ENCODE results near the gene RBM4.
"Not testable (repeated sequence)": the region's sequence is repeated elsewhere in the genome, so short reads cannot be mapped to it uniquely, and the experiment has no call there.

DNA sequence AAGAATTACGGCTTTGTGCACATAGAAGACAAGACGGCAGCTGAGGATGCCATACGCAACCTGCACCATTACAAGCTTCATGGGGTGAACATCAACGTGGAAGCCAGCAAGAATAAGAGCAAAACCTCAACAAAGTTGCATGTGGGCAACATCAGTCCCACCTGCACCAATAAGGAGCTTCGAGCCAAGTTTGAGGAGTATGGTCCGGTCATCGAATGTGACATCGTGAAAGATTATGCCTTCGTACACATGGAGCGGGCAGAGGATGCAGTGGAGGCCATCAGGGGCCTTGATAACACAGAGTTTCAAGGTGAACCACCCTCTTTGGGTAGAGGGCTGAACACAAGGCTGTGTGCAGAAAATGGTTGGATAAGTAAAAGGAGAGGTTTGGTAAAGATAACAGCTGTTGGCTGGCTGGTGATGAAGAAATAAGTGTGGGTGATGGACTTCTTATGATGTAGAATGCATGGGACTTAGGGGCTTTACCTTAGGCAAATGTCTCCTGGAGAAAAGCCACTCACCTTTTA, 1.4 kb downstream of the RBM4 start:
- not testable (repeated sequence) for TF ChIP-seq TP53 (CRISPR knock-in tag; conservative IDR thresholded peaks at IDR 0.05); SIN3A (IDR thresholded peaks at IDR 0.05; ENCODE audit: borderline replicate concordance, low read depth, low read length); FOXM1 (CRISPR knock-in tag; IDR thresholded peaks at IDR 0.05); GZF1 (CRISPR knock-in tag; IDR thresholded peaks at IDR 0.05); EZH2 (conservative IDR thresholded peaks at IDR 0.05; ENCODE audit: low read depth, low read length); PHF8 (CRISPR knock-in tag; IDR thresholded peaks at IDR 0.05); NR3C1 (CRISPR knock-in tag; IDR thresholded peaks at IDR 0.05); ZNF350 (CRISPR knock-in tag; IDR thresholded peaks at IDR 0.05; ENCODE audit: borderline replicate concordance, low read depth)
- TF ChIP-seq, protein P1, sequence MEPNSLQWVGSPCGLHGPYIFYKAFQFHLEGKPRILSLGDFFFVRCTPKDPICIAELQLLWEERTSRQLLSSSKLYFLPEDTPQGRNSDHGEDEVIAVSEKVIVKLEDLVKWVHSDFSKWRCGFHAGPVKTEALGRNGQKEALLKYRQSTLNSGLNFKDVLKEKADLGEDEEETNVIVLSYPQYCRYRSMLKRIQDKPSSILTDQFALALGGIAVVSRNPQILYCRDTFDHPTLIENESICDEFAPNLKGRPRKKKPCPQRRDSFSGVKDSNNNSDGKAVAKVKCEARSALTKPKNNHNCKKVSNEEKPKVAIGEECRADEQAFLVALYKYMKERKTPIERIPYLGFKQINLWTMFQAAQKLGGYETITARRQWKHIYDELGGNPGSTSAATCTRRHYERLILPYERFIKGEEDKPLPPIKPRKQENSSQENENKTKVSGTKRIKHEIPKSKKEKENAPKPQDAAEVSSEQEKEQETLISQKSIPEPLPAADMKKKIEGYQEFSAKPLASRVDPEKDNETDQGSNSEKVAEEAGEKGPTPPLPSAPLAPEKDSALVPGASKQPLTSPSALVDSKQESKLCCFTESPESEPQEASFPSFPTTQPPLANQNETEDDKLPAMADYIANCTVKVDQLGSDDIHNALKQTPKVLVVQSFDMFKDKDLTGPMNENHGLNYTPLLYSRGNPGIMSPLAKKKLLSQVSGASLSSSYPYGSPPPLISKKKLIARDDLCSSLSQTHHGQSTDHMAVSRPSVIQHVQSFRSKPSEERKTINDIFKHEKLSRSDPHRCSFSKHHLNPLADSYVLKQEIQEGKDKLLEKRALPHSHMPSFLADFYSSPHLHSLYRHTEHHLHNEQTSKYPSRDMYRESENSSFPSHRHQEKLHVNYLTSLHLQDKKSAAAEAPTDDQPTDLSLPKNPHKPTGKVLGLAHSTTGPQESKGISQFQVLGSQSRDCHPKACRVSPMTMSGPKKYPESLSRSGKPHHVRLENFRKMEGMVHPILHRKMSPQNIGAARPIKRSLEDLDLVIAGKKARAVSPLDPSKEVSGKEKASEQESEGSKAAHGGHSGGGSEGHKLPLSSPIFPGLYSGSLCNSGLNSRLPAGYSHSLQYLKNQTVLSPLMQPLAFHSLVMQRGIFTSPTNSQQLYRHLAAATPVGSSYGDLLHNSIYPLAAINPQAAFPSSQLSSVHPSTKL (CRISPR knock-in tag; IDR thresholded peaks at IDR 0.05): not testable (repeated sequence)
- TF ChIP-seq, protein P2, sequence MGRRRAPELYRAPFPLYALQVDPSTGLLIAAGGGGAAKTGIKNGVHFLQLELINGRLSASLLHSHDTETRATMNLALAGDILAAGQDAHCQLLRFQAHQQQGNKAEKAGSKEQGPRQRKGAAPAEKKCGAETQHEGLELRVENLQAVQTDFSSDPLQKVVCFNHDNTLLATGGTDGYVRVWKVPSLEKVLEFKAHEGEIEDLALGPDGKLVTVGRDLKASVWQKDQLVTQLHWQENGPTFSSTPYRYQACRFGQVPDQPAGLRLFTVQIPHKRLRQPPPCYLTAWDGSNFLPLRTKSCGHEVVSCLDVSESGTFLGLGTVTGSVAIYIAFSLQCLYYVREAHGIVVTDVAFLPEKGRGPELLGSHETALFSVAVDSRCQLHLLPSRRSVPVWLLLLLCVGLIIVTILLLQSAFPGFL (CRISPR knock-in tag; IDR thresholded peaks at IDR 0.05): not testable (repeated sequence)
- TF ChIP-seq, protein P3, sequence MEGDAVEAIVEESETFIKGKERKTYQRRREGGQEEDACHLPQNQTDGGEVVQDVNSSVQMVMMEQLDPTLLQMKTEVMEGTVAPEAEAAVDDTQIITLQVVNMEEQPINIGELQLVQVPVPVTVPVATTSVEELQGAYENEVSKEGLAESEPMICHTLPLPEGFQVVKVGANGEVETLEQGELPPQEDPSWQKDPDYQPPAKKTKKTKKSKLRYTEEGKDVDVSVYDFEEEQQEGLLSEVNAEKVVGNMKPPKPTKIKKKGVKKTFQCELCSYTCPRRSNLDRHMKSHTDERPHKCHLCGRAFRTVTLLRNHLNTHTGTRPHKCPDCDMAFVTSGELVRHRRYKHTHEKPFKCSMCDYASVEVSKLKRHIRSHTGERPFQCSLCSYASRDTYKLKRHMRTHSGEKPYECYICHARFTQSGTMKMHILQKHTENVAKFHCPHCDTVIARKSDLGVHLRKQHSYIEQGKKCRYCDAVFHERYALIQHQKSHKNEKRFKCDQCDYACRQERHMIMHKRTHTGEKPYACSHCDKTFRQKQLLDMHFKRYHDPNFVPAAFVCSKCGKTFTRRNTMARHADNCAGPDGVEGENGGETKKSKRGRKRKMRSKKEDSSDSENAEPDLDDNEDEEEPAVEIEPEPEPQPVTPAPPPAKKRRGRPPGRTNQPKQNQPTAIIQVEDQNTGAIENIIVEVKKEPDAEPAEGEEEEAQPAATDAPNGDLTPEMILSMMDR (CRISPR knock-in tag; IDR thresholded peaks at IDR 0.05): not testable (repeated sequence)

All from HepG2 (cell line).